ENCODE measurements around the gene RTN4IP1. TPM values are rescaled to one million over a fixed set of nuclear protein-coding genes. Genes with fewer than 3 reads are reported as not detected.

Gene RTN4IP1
- total RNA-seq, 4 donors from 2014 or later: 9.1 to 19.1 (median 13.1) TPM

GRCh38 chr6:106643061-106643460 is 13.8 kb upstream of the RTN4IP1 start:
- WGBS, 2 donors (ENCODE audit: low coverage in 1 of 2): 80 to 93% methylated on average over 1 to 2 of the region's 2 CpGs
- no peak overlapping the region for H3K27ac ChIP-seq
- no peaks in the 10 kb centered on the region for H3K9me3 ChIP-seq
- TF ChIP-seq EP300 (IDR thresholded peaks at IDR 0.05; ENCODE audit: low read depth): no peak
- TF ChIP-seq CTCF (IDR thresholded peaks at IDR 0.05): no peak
- H3K27me3 ChIP-seq: no peaks in the 10 kb centered on the region
- no peak for DNase-seq
- H3K4me3 ChIP-seq: no peak overlapping the region
- peaks cover 0 to 2% (median under 1%) of the 10 kb centered on the region in 4 donors for H3K4me1 ChIP-seq
- H3K36me3 ChIP-seq: peaks cover 0 to 50% (median 24%) of the 10 kb centered on the region in 4 donors
- in situ Hi-C loops (cut with MboI; ENCODE audit: low pct_ligation_motif_present in 1 of 4, low pct_unique_long_range_greater_than_20kb in 1 of 4, low sequenced_read_pairs in 3 of 4) (no loop called here), intact Hi-C loops (cut with DNase I; ENCODE audit: low total_unique reads) (no loop called here)

- Histone ChIP-seq H3K9me3 (no peaks in the 10 kb centered on the region), H3K4me3 (no peak overlapping the region), H3K36me3 (peaks cover 0 to 50% (median 24%) of the 10 kb centered on the region in 4 donors), H3K27me3 (no peaks in the 10 kb centered on the region), H3K27ac (no peak overlapping the region), H3K4me1 (peaks cover 0 to 4% (median 1%) of the 10 kb centered on the region in 4 donors)
- 96 to 97% methylated on average over 4 of the region's 4 CpGs for WGBS, 2 donors (ENCODE audit: low coverage in 1 of 2)
- in situ Hi-C loops (cut with MboI; ENCODE audit: low pct_ligation_motif_present in 1 of 4, low pct_unique_long_range_greater_than_20kb in 1 of 4, low sequenced_read_pairs in 3 of 4): no loop called here
- TF ChIP-seq EP300 (IDR thresholded peaks at IDR 0.05; ENCODE audit: low read depth) (no peak), POLR2AphosphoS5 (IDR thresholded peaks at IDR 0.05) (no peak), POLR2A (IDR thresholded peaks at IDR 0.05) (no peak), CTCF (IDR thresholded peaks at IDR 0.05) (no peak)
- no peak for DNase-seq
- intact Hi-C loops (cut with DNase I; ENCODE audit: low total_unique reads): no loop called here
These were observed 13.2 kb upstream of the RTN4IP1 start for GRCh38 chr6:106642476-106642875.

- in situ Hi-C loops (cut with MboI; ENCODE audit: low pct_ligation_motif_present in 1 of 4, low pct_unique_long_range_greater_than_20kb in 1 of 4, low sequenced_read_pairs in 3 of 4) (no loop called here), intact Hi-C loops (cut with DNase I; ENCODE audit: low total_unique reads) (no loop called here)
- Histone ChIP-seq H3K27me3 (no peaks in the 10 kb centered on the region), H3K9me3 (no peaks in the 10 kb centered on the region), H3K4me3 (no peak overlapping the region), H3K27ac (no peak overlapping the region), H3K4me1 (peaks cover 0 to 5% (median 3%) of the 10 kb centered on the region in 4 donors), H3K36me3 (peaks cover 0 to 37% (median 19%) of the 10 kb centered on the region in 4 donors)
- no peak for DNase-seq
- no peak for TF ChIP-seq EP300 (IDR thresholded peaks at IDR 0.05; ENCODE audit: low read depth)
- no peak for TF ChIP-seq POLR2A (IDR thresholded peaks at IDR 0.05)
- TF ChIP-seq POLR2AphosphoS5 (IDR thresholded peaks at IDR 0.05): no peak
- TF ChIP-seq CTCF (IDR thresholded peaks at IDR 0.05): no peak
- WGBS, 2 donors (ENCODE audit: low coverage in 1 of 2): 70 to 76% methylated on average over 4 of the region's 4 CpGs
These were observed 10.5 kb upstream of the RTN4IP1 start for GRCh38 chr6:106639812-106640211.

- Histone ChIP-seq H3K4me1 (peaks cover 0 to 5% (median 3%) of the 10 kb centered on the region in 4 donors), H3K4me3 (no peak overlapping the region), H3K27me3 (no peaks in the 10 kb centered on the region), H3K27ac (no peak overlapping the region), H3K9me3 (no peaks in the 10 kb centered on the region), H3K36me3 (peaks cover 0 to 19% (median 10%) of the 10 kb centered on the region in 4 donors)
- DNase-seq: no peak
- TF ChIP-seq EP300 (IDR thresholded peaks at IDR 0.05; ENCODE audit: low read depth): no peak
- TF ChIP-seq CTCF (IDR thresholded peaks at IDR 0.05): no peak
- no peak for TF ChIP-seq POLR2AphosphoS5 (IDR thresholded peaks at IDR 0.05)
- TF ChIP-seq POLR2A (IDR thresholded peaks at IDR 0.05): no peak
- WGBS, 2 donors (ENCODE audit: low coverage in 1 of 2): 58 to 63% methylated on average over 4 to 6 of the region's 6 CpGs
- in situ Hi-C loops (cut with MboI; ENCODE audit: low pct_ligation_motif_present in 1 of 4, low pct_unique_long_range_greater_than_20kb in 1 of 4, low sequenced_read_pairs in 3 of 4): no loop called here
- intact Hi-C loops (cut with DNase I; ENCODE audit: low total_unique reads): no loop called here
These were observed 8.5 kb upstream of the RTN4IP1 start for GRCh38 chr6:106637717-106638341.

All from transverse colon (tissue), 4 donors.